Measurements from ENCODE around the gene ERGIC3.
"Not testable (repeated sequence)": the region's sequence is repeated elsewhere in the genome, so short reads cannot be mapped to it uniquely, and the experiment has no call there.

ERGIC3 gene

GRCh38 chr20:35523298-35523888 is 18.5 kb upstream of the ERGIC3 start:
- Histone ChIP-seq H3K4me3 (ENCODE audit: low read length) (no peak overlapping the region), H3K9me3 (replicated peaks; ENCODE audit: low read length) (no peaks in the 10 kb centered on the region), H3K9ac (ENCODE audit: low read depth, low read length) (no peak overlapping the region), H3K4me1 (ENCODE audit: control insufficient read depth, insufficient read depth, low read length) (no peaks in the 10 kb centered on the region), H3K36me3 (ENCODE audit: insufficient read depth, low read length) (no peaks in the 10 kb centered on the region), H3K27me3 (ENCODE audit: control insufficient read depth, insufficient read depth, low read length) (peaks cover 9% of the 10 kb centered on the region), H3K4me2 (ENCODE audit: low read length) (no peak overlapping the region)

GRCh38 chr20:35525639-35526038 is 16.2 kb upstream of the ERGIC3 start:
- H3K4me3 ChIP-seq (ENCODE audit: low read length) = no peak overlapping the region

GRCh38 chr20:35527122-35527769 is 14.6 kb upstream of the ERGIC3 start:
- Histone ChIP-seq H3K9me3 (replicated peaks; ENCODE audit: low read length) (no peaks in the 10 kb centered on the region), H3K36me3 (ENCODE audit: insufficient read depth, low read length) (no peaks in the 10 kb centered on the region), H3K9ac (ENCODE audit: low read depth, low read length) (no peak overlapping the region), H3K4me3 (ENCODE audit: low read length) (no peak overlapping the region), H3K4me1 (ENCODE audit: control insufficient read depth, insufficient read depth, low read length) (no peaks in the 10 kb centered on the region), H3K27me3 (ENCODE audit: control insufficient read depth, insufficient read depth, low read length) (peaks cover 15% of the 10 kb centered on the region), H3K4me2 (ENCODE audit: low read length) (no peak overlapping the region)

More at GRCh38 chr20:35525639-35526038, 16.2 kb upstream of the ERGIC3 start:
- Histone ChIP-seq H3K36me3 (ENCODE audit: insufficient read depth, low read length) (no peaks in the 10 kb centered on the region), H3K4me1 (ENCODE audit: control insufficient read depth, insufficient read depth, low read length) (no peaks in the 10 kb centered on the region), H3K27me3 (ENCODE audit: control insufficient read depth, insufficient read depth, low read length) (peaks cover 15% of the 10 kb centered on the region), H3K9ac (ENCODE audit: low read depth, low read length) (no peak overlapping the region), H3K9me3 (replicated peaks; ENCODE audit: low read length) (no peaks in the 10 kb centered on the region), H3K4me2 (ENCODE audit: low read length) (no peak overlapping the region)

- Histone ChIP-seq H3K4me2 (ENCODE audit: low read length) (no peak within 1 kb of the TSS), H3K4me3 (ENCODE audit: low read length) (no peak within 1 kb of the TSS), H3K27me3 (ENCODE audit: control insufficient read depth, insufficient read depth, low read length) (peaks cover 15% of the 10 kb centered on the region), H3K36me3 (ENCODE audit: insufficient read depth, low read length) (no peaks in the 10 kb centered on the region), H3K9ac (ENCODE audit: low read depth, low read length) (no peak within 1 kb of the TSS), H3K4me1 (ENCODE audit: control insufficient read depth, insufficient read depth, low read length) (no peaks in the 10 kb centered on the region), H3K9me3 (replicated peaks; ENCODE audit: low read length) (no peaks in the 10 kb centered on the region)
These were observed 12.3 kb upstream of the ERGIC3 start, which contains the start of gene C20orf173 for GRCh38 chr20:35529552-35529951. Gene C20orf173, minus strand, starts transcription at chr20:35529652. Its CDS starts 279 bp downstream, at chr20:35529373.

- Histone ChIP-seq H3K27me3 (ENCODE audit: control insufficient read depth, insufficient read depth, low read length) (no peaks in the 10 kb centered on the region), H3K4me3 (ENCODE audit: low read length) (no peak overlapping the region), H3K4me1 (ENCODE audit: control insufficient read depth, insufficient read depth, low read length) (peaks cover 12% of the 10 kb centered on the region), H3K9me3 (replicated peaks; ENCODE audit: low read length) (no peaks in the 10 kb centered on the region), H3K4me2 (ENCODE audit: low read length) (no peak overlapping the region), H3K9ac (ENCODE audit: low read depth, low read length) (no peak overlapping the region), H3K36me3 (ENCODE audit: insufficient read depth, low read length) (peaks cover 10% of the 10 kb centered on the region)
These were observed 2.1 kb upstream of the ERGIC3 start for GRCh38 chr20:35539756-35540212.

- H3K9ac ChIP-seq (ENCODE audit: low read depth, low read length) = peak overlapping the region; percentile 88
These were observed 628 bp upstream of the ERGIC3 start for GRCh38 chr20:35541118-35541782.

GRCh38 chr20:35542990-35543389 is 1.1 kb downstream of the ERGIC3 start:
- H3K9ac ChIP-seq (ENCODE audit: low read depth, low read length) = no peak overlapping the region
- H3K27me3 ChIP-seq (ENCODE audit: control insufficient read depth, insufficient read depth, low read length) = no peaks in the 10 kb centered on the region
- H3K4me3 ChIP-seq (ENCODE audit: low read length) = peak overlapping the region; percentile 90

More at GRCh38 chr20:35541118-35541782, 628 bp upstream of the ERGIC3 start:
- H3K4me2 ChIP-seq (ENCODE audit: low read length) = peak overlapping the region; percentile 85
- H3K27me3 ChIP-seq (ENCODE audit: control insufficient read depth, insufficient read depth, low read length) = no peaks in the 10 kb centered on the region
- peak overlapping the region; percentile 90 for H3K4me3 ChIP-seq (ENCODE audit: low read length)
- H3K4me1 ChIP-seq (ENCODE audit: control insufficient read depth, insufficient read depth, low read length) = peaks cover 12% of the 10 kb centered on the region
- no peaks in the 10 kb centered on the region for H3K9me3 ChIP-seq (replicated peaks; ENCODE audit: low read length)
- H3K36me3 ChIP-seq (ENCODE audit: insufficient read depth, low read length) = peaks cover 10% of the 10 kb centered on the region

GRCh38 chr20:35544436-35544835 is 2.6 kb downstream of the ERGIC3 start:
- Histone ChIP-seq H3K9ac (ENCODE audit: low read depth, low read length) (no peak overlapping the region), H3K27me3 (ENCODE audit: control insufficient read depth, insufficient read depth, low read length) (no peaks in the 10 kb centered on the region)

More at GRCh38 chr20:35542990-35543389, 1.1 kb downstream of the ERGIC3 start:
- H3K4me2 ChIP-seq (ENCODE audit: low read length) = peak overlapping the region; percentile 85
- peaks cover 17% of the 10 kb centered on the region for H3K36me3 ChIP-seq (ENCODE audit: insufficient read depth, low read length)
- H3K4me1 ChIP-seq (ENCODE audit: control insufficient read depth, insufficient read depth, low read length) = peaks cover 12% of the 10 kb centered on the region
- H3K9me3 ChIP-seq (replicated peaks; ENCODE audit: low read length) = no peaks in the 10 kb centered on the region

GRCh38 chr20:35544941-35545340 is 3.1 kb downstream of the ERGIC3 start:
- H3K9ac ChIP-seq (ENCODE audit: low read depth, low read length); H3K4me3 ChIP-seq (ENCODE audit: low read length); H3K27me3 ChIP-seq (ENCODE audit: control insufficient read depth, insufficient read depth, low read length); H3K4me2 ChIP-seq (ENCODE audit: low read length); H3K9me3 ChIP-seq (replicated peaks; ENCODE audit: low read length): not testable (repeated sequence)
- Histone ChIP-seq H3K4me1 (ENCODE audit: control insufficient read depth, insufficient read depth, low read length) (peaks cover 12% of the 10 kb centered on the region), H3K36me3 (ENCODE audit: insufficient read depth, low read length) (peaks cover 32% of the 10 kb centered on the region)

More at GRCh38 chr20:35544436-35544835, 2.6 kb downstream of the ERGIC3 start:
- Histone ChIP-seq H3K36me3 (ENCODE audit: insufficient read depth, low read length) (peaks cover 29% of the 10 kb centered on the region), H3K4me2 (ENCODE audit: low read length) (no peak overlapping the region), H3K4me3 (ENCODE audit: low read length) (no peak overlapping the region), H3K4me1 (ENCODE audit: control insufficient read depth, insufficient read depth, low read length) (peaks cover 12% of the 10 kb centered on the region), H3K9me3 (replicated peaks; ENCODE audit: low read length) (no peaks in the 10 kb centered on the region)

GRCh38 chr20:35546127-35546526 is 4.2 kb downstream of the ERGIC3 start:
- Histone ChIP-seq H3K4me2 (ENCODE audit: low read length) (no peak overlapping the region), H3K9me3 (replicated peaks; ENCODE audit: low read length) (no peaks in the 10 kb centered on the region), H3K4me3 (ENCODE audit: low read length) (no peak overlapping the region), H3K9ac (ENCODE audit: low read depth, low read length) (no peak overlapping the region), H3K36me3 (ENCODE audit: insufficient read depth, low read length) (peaks cover 36% of the 10 kb centered on the region), H3K4me1 (ENCODE audit: control insufficient read depth, insufficient read depth, low read length) (peaks cover 12% of the 10 kb centered on the region), H3K27me3 (ENCODE audit: control insufficient read depth, insufficient read depth, low read length) (no peaks in the 10 kb centered on the region)

GRCh38 chr20:35547329-35547728 is 5.5 kb downstream of the ERGIC3 start:
- H3K4me2 ChIP-seq (ENCODE audit: low read length) = no peak overlapping the region
- no peaks in the 10 kb centered on the region for H3K9me3 ChIP-seq (replicated peaks; ENCODE audit: low read length)
- no peaks in the 10 kb centered on the region for H3K27me3 ChIP-seq (ENCODE audit: control insufficient read depth, insufficient read depth, low read length)
- no peak overlapping the region for H3K9ac ChIP-seq (ENCODE audit: low read depth, low read length)
- peaks cover 6% of the 10 kb centered on the region for H3K4me1 ChIP-seq (ENCODE audit: control insufficient read depth, insufficient read depth, low read length)
- no peak overlapping the region for H3K4me3 ChIP-seq (ENCODE audit: low read length)
- H3K36me3 ChIP-seq (ENCODE audit: insufficient read depth, low read length) = peaks cover 47% of the 10 kb centered on the region

All from skeletal muscle satellite cell (primary cell).